Glutamatergic neuron (in vitro differentiated cells): Measurements from ENCODE around the gene PPIL1. TPM values are rescaled to one million over a fixed set of nuclear protein-coding genes. Genes with fewer than 3 reads are reported as not detected.

Experiments
- DNase-seq: peaks from one replicate; pipeline ENCODE4 v3.0.0; 2022
- H3K27ac Mint-ChIP-seq: one replicate; pipeline ENCODE4 v1.8.0; 2020; ENCODE audit warnings: mild to moderate bottlenecking, mixed read lengths, inconsistent platforms; ENCODE audit not compliant: unreplicated experiment
- H3K27me3 Mint-ChIP-seq: one replicate; pipeline ENCODE4 v1.8.0; 2020; ENCODE audit warnings: mild to moderate bottlenecking, moderate library complexity, mixed read lengths, inconsistent platforms; ENCODE audit not compliant: unreplicated experiment
- H3K36me3 Mint-ChIP-seq: one replicate; pipeline ENCODE4 v1.8.0; 2020; ENCODE audit warnings: mild to moderate bottlenecking, mixed read lengths, inconsistent platforms; ENCODE audit not compliant: unreplicated experiment
- H3K4me1 Mint-ChIP-seq: one replicate; pipeline ENCODE4 v1.8.0; 2020; ENCODE audit warnings: mild to moderate bottlenecking, low read depth, mixed read lengths, inconsistent platforms; ENCODE audit not compliant: unreplicated experiment
- H3K4me3 Mint-ChIP-seq: one replicate; pipeline ENCODE4 v1.8.0; 2020; ENCODE audit warnings: mild to moderate bottlenecking, mixed read lengths, inconsistent platforms; ENCODE audit not compliant: unreplicated experiment
- H3K9me3 Mint-ChIP-seq: one replicate; pipeline ENCODE4 v1.8.0; 2020; ENCODE audit warnings: mild to moderate bottlenecking, moderate library complexity, mixed read lengths, inconsistent platforms; ENCODE audit not compliant: unreplicated experiment
- total RNA-seq: library from RNA; stranded (reverse); fragmentation: NEBNext Ultra II Directional; extraction: Animal tissue kit (Norgen Biotek cat#: 25700); gene quantifications from one replicate; pipeline ENCODE4 v1.2.1, GENCODE V29; 2021; ENCODE audit not compliant: unreplicated experiment
- TF ChIP-seq, protein P1 (sequence below): fragments of 200-600 bp; sonication (generic); IDR thresholded peaks from one replicate; pipeline ENCODE4 v1.5.0; 2021; ENCODE audit not compliant: partially characterized antibody, unreplicated experiment

PPIL1 gene
- total RNA-seq, 1 donor from 2014 or later = 28.6 TPM

DNA sequence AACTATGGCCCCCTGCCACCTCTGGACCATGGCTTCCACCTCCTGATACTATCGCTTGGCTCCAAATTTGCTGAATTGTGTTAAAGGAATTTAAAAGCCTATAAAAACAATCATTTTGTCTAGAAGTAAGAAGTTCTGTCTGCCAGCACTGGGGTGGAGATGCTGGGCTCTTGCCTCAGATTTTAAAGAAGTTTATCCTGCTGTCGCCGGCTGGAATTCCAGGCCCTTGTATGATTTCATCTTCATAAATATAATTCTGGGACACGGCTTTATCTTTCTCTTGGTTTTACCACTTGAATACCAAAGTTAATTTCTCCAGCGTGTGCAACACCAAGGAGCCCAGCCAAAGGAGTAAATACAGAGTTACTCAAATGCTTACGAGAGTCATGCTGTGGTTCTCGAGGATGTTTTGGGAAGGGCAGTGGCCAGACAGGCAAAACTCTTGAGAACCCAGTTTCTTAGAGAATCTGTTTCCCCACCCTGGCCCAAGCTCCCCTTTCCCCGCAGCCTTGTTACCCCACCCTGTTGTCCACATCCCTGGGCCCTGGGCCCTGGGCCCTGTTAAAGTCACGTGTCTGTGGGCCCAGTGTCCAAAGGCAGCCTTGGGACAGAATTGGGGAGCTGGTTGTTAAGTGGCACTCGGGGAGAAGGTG is 43.1 kb upstream of the PPIL1 start:
- no peak overlapping the region for H3K4me3 Mint-ChIP-seq
- TF ChIP-seq, protein P1, sequence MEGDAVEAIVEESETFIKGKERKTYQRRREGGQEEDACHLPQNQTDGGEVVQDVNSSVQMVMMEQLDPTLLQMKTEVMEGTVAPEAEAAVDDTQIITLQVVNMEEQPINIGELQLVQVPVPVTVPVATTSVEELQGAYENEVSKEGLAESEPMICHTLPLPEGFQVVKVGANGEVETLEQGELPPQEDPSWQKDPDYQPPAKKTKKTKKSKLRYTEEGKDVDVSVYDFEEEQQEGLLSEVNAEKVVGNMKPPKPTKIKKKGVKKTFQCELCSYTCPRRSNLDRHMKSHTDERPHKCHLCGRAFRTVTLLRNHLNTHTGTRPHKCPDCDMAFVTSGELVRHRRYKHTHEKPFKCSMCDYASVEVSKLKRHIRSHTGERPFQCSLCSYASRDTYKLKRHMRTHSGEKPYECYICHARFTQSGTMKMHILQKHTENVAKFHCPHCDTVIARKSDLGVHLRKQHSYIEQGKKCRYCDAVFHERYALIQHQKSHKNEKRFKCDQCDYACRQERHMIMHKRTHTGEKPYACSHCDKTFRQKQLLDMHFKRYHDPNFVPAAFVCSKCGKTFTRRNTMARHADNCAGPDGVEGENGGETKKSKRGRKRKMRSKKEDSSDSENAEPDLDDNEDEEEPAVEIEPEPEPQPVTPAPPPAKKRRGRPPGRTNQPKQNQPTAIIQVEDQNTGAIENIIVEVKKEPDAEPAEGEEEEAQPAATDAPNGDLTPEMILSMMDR = no peak
- H3K36me3 Mint-ChIP-seq = peaks cover 4% of the 10 kb centered on the region
- H3K9me3 Mint-ChIP-seq = peaks cover 2% of the 10 kb centered on the region
- no peaks in the 10 kb centered on the region for H3K4me1 Mint-ChIP-seq
- H3K27ac Mint-ChIP-seq = no peak overlapping the region
- H3K27me3 Mint-ChIP-seq = peaks cover 6% of the 10 kb centered on the region
- no peak for DNase-seq

DNA sequence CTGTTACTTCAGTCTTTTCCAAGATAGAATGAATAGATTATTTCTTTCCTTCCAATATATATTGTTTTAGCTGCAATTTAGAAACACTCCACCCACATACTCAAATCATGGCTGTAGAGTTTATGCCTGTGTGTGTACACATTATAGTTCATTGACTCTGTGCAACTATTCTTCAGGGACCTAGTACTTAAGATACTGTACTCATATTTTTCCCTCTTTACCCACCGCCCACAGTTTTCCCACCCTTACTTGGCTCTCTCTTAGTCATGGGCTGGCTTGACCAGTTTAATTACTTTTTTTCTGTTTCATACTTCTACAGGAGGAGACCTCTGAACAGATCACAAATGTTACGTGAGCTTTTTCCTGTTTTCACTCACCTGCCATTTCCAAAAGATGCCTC is 41.5 kb upstream of the PPIL1 start:
- Mint-ChIP-seq H3K36me3 (peaks cover 4% of the 10 kb centered on the region), H3K27ac (no peak overlapping the region), H3K27me3 (peaks cover 6% of the 10 kb centered on the region), H3K9me3 (peaks cover 2% of the 10 kb centered on the region), H3K4me3 (no peak overlapping the region), H3K4me1 (no peaks in the 10 kb centered on the region)
- DNase-seq = no peak
- TF ChIP-seq, protein P1 = no peak

DNA sequence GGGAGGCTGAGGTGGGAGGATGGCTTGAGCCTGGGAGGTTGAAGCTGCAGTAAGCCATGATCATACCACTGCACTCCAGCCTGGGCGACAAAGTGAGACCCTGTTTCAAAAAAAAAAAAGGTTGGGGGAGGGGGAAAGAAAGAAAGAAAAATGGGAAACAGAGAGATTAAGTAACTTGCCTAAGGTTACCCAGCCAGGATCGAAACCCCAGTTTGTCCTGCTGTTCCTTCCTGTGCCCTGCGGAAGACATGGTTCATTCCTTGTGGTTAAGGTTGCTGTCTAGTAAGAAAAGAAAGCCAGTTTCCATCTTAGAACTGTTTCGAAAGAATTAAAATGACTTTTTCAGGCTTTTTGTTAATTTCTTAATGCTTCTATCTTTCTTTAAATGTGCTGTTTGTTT is 41.0 kb upstream of the PPIL1 start:
- Mint-ChIP-seq H3K27ac (no peak overlapping the region), H3K4me1 (no peaks in the 10 kb centered on the region), H3K27me3 (peaks cover 6% of the 10 kb centered on the region), H3K4me3 (no peak overlapping the region), H3K36me3 (peaks cover 4% of the 10 kb centered on the region), H3K9me3 (peaks cover 2% of the 10 kb centered on the region)
- TF ChIP-seq, protein P1 = no peak
- no peak for DNase-seq

DNA sequence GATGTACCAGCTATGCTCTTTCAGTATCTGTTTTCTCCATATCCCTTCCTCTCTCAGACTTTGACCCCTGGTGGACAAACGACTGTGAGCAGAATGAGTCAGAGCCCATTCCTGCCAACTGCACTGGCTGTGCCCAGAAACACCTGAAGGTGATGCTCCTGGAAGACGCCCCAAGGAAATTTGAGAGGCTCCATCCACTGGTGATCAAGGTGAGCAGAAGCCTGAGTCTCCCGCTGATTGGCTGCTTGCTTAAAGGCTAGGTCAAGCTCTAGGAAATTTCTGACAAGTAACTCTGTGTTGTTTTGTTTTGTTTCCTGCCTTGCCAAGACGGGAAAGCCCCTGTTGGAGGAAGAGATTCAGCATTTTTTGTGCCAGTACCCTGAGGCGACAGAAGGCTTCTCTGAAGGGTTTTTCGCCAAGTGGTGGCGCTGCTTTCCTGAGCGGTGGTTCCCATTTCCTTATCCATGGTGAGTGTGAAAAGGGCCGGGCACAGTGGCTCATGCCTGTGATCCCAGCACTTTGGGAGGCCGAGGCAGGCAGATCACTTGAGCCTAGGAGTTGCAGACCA is 39.7 kb upstream of the PPIL1 start:
- H3K27ac Mint-ChIP-seq = no peak overlapping the region
- TF ChIP-seq, protein P1 = no peak
- H3K4me3 Mint-ChIP-seq = no peak overlapping the region
- DNase-seq = peak; percentile 26
- H3K36me3 Mint-ChIP-seq = no peaks in the 10 kb centered on the region
- H3K27me3 Mint-ChIP-seq = peaks cover 5% of the 10 kb centered on the region
- peaks cover 2% of the 10 kb centered on the region for H3K9me3 Mint-ChIP-seq
- no peaks in the 10 kb centered on the region for H3K4me1 Mint-ChIP-seq

DNA sequence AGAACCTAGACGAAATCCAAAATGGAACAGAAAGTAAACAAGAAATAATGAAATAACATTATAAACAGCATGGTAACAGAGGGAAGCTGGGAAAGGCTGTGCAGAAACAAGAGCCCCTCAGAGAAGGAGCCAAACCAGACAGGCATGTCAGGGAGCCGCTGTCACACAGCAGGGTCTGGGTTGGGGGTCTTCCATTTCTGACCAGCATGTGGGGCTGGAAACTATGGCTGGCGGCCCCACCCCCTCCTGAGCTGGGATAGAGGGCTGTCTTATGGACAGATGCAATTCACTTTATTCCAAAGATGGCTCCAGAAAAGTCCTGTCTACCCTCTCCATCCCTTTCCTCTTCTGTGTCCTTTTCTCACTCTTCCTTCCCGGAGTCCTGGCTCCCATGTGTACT is 38.5 kb upstream of the PPIL1 start:
- H3K9me3 Mint-ChIP-seq = peaks cover 2% of the 10 kb centered on the region
- H3K27me3 Mint-ChIP-seq = peaks cover 5% of the 10 kb centered on the region
- DNase-seq = no peak
- peaks cover 2% of the 10 kb centered on the region for H3K4me1 Mint-ChIP-seq
- H3K36me3 Mint-ChIP-seq = no peaks in the 10 kb centered on the region
- H3K27ac Mint-ChIP-seq = no peak overlapping the region
- H3K4me3 Mint-ChIP-seq = no peak overlapping the region
- TF ChIP-seq, protein P1 = no peak
